Tibial nerve (tissue), 4 donors: Measurements from ENCODE around the gene FBF1.

Source experiments
- CTCF ChIP-seq, 5 experiments: fragments of 200-600 bp in 3 of 5; fragments of 450-650 bp in 2 of 5; sonication (generic) in 3 of 5; IDR thresholded peaks; one replicate each; pipeline ENCODE4 v1.5.1; 2016 to 2019; ENCODE audit warnings: antibody characterized with exemption in 5 of 5, mild to moderate bottlenecking in 3 of 5, moderate library complexity in 2 of 5
- EP300 ChIP-seq, 2 donors: sonication (generic); formaldehyde crosslinking; IDR thresholded peaks; one replicate each; pipeline ENCODE4 v1.6.1; 2017; ENCODE audit warnings: antibody characterized with exemption in 2 of 2, mild to moderate bottlenecking in 1 of 2
- POLR2A ChIP-seq, 2 donors: fragments of 450-650 bp; IDR thresholded peaks; one replicate each; pipeline ENCODE4 v1.6.1; 2017; ENCODE audit warnings: antibody characterized with exemption in 2 of 2, mild to moderate bottlenecking in 2 of 2, moderate library complexity in 2 of 2

- TF ChIP-seq POLR2A (IDR thresholded peaks at IDR 0.05) (no peak), CTCF (IDR thresholded peaks at IDR 0.05) (no peak), EP300 (IDR thresholded peaks at IDR 0.05) (no peak)
Measured at GRCh38 chr17:75901727-75902126, 39.1 kb downstream of the FBF1 start.
